Loucy (cell line): ENCODE measurements around the gene DERA.
"Not testable (repeated sequence)": the region's sequence is repeated elsewhere in the genome, so short reads cannot be mapped to it uniquely, and the experiment has no call there.

ENCODE experiments used
- CTCF ChIP-seq: fragments of 200-600 bp; sonication (generic); conservative IDR thresholded peaks from 2 replicates; pipeline ENCODE4 v1.5.1; 2014; ENCODE audit warnings: mild to moderate bottlenecking, antibody characterized with exemption, low read length
- EZH2phosphoT487 ChIP-seq: fragments of 200-600 bp; IDR thresholded peaks from 2 replicates; pipeline ENCODE4 v1.6.1; 2018; ENCODE audit warnings: antibody characterized with exemption, mild to moderate bottlenecking, moderate library complexity, borderline replicate concordance

GRCh38 chr12:15943519-15943918 lies 32.4 kb downstream of the DERA start:
- not testable (repeated sequence) for TF ChIP-seq CTCF, EZH2phosphoT487
